ENCODE measurements around the gene LARP6. TPM values are rescaled to one million over a fixed set of nuclear protein-coding genes. Genes with fewer than 3 reads are reported as not detected.
"Not testable (repeated sequence)": the region's sequence is repeated elsewhere in the genome, so short reads cannot be mapped to it uniquely, and the experiment has no call there.

The LARP6 gene
- total and polyA plus RNA-seq, 2 of the 13 experiments (the other 11 are each of a cell fraction or from before 2014, with no cell fraction given) = 2.9 to 8.2 TPM

GRCh38 chr15:70806992-70807712, 46.8 kb downstream of the LARP6 start:
- BruUV-seq (replicated peaks) = no TSS peak
- DNase-seq (ENCODE audit: low spot score) = no peak
- Histone ChIP-seq H3K27ac (ENCODE audit: extremely low read length, insufficient read depth, low read length) (no peak overlapping the region), H3K79me2 (ENCODE audit: insufficient read depth, low read length) (no peaks in the 10 kb centered on the region), H3K4me3 (replicated peaks in 1 of 3; ENCODE audit: insufficient read depth in 1 of 3, low read depth in 2 of 3, low read length in 3 of 3) (no peak overlapping the region), H3K9me3 (ENCODE audit: low read length) (no peaks in the 10 kb centered on the region), H2AFZ (ENCODE audit: low read length) (no peak overlapping the region), H3K9ac (ENCODE audit: insufficient read depth, low read depth, low read length) (no peak overlapping the region), H3K4me2 (ENCODE audit: low read depth, low read length) (no peak overlapping the region; the same call in 1 of the 2 replicates), H3K4me1 (ENCODE audit: insufficient read depth, low read length) (peaks cover 16% of the 10 kb centered on the region; the same call in 1 of the 2 replicates), H3K27me3 (ENCODE audit: control insufficient read depth in 1 of 2, insufficient read depth in 2 of 2, low read length in 2 of 2) (peaks cover 0 to 28% of the 10 kb centered on the region in 2 experiments; a peak in 4 of 5 replicates), H4K20me1 (ENCODE audit: insufficient read depth, low read length) (no peaks in the 10 kb centered on the region), H3K36me3 (replicated peaks in 1 of 2; ENCODE audit: control insufficient read depth in 1 of 2, insufficient read depth in 2 of 2, low read length in 2 of 2) (no peaks in the 10 kb centered on the region)
- ChIA-PET POLR2A (no interaction called here), CTCF (ENCODE audit: low intra/inter-chr PET ratio, low total read pairs) (no interaction called here)
- intact Hi-C loops (cut with micrococcal nuclease; ENCODE audit: unreplicated experiment) (no loop called here), in situ Hi-C loops (cut with HindIII; ENCODE audit: extremely low pct_ligation_motif_present, low pct_unique_long_range_greater_than_20kb) (loop anchor here (5.0 kb wide), 1 partner anchor 125 kb away; no protein-coding TSS in a partner anchor)
- TF ChIP-seq, protein P1, sequence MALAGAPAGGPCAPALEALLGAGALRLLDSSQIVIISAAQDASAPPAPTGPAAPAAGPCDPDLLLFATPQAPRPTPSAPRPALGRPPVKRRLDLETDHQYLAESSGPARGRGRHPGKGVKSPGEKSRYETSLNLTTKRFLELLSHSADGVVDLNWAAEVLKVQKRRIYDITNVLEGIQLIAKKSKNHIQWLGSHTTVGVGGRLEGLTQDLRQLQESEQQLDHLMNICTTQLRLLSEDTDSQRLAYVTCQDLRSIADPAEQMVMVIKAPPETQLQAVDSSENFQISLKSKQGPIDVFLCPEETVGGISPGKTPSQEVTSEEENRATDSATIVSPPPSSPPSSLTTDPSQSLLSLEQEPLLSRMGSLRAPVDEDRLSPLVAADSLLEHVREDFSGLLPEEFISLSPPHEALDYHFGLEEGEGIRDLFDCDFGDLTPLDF (CRISPR knock-in tag; IDR thresholded peaks at IDR 0.05) = no peak
- TF ChIP-seq ZNF30 (CRISPR knock-in tag; IDR thresholded peaks at IDR 0.05) = no peak
- no peak for TF ChIP-seq ZNF629 (CRISPR knock-in tag; conservative IDR thresholded peaks at IDR 0.05)
- no peak for ATAC-seq
- no peak for FAIRE-seq
- 53% methylated on average over 9 of the region's 9 CpGs for WGBS (ENCODE audit: low lambda C conversion rate)

- H3K79me2 ChIP-seq (ENCODE audit: insufficient read depth, low read length); H4K20me1 ChIP-seq (ENCODE audit: insufficient read depth, low read length); POLR2A ChIA-PET; BruUV-seq (replicated peaks); H3K27ac ChIP-seq (ENCODE audit: extremely low read length, insufficient read depth, low read length); intact Hi-C loops (cut with micrococcal nuclease; ENCODE audit: unreplicated experiment); H3K4me3 ChIP-seq (replicated peaks in 1 of 3; ENCODE audit: insufficient read depth in 1 of 3, low read depth in 2 of 3, low read length in 3 of 3); CTCF ChIA-PET (ENCODE audit: low intra/inter-chr PET ratio, low total read pairs); FAIRE-seq; H3K4me2 ChIP-seq (ENCODE audit: low read depth, low read length); H2AFZ ChIP-seq (ENCODE audit: low read length); DNase-seq (ENCODE audit: low spot score); H3K9ac ChIP-seq (ENCODE audit: insufficient read depth, low read depth, low read length); H3K9me3 ChIP-seq (ENCODE audit: low read length); in situ Hi-C loops (cut with HindIII; ENCODE audit: extremely low pct_ligation_motif_present, low pct_unique_long_range_greater_than_20kb); ATAC-seq; H3K36me3 ChIP-seq (replicated peaks in 1 of 2; ENCODE audit: control insufficient read depth in 1 of 2, insufficient read depth in 2 of 2, low read length in 2 of 2): not testable (repeated sequence)
- Histone ChIP-seq H3K4me1 (ENCODE audit: insufficient read depth, low read length) (peaks cover 28% of the 10 kb centered on the region), H3K27me3 (ENCODE audit: control insufficient read depth in 1 of 2, insufficient read depth in 2 of 2, low read length in 2 of 2) (peaks cover 0 to 20% of the 10 kb centered on the region in 2 experiments; a peak in 4 of 5 replicates)
- 54% methylated on average over 9 of the region's 9 CpGs for WGBS (ENCODE audit: low lambda C conversion rate)
Measured at GRCh38 chr15:70804388-70804787, 49.6 kb downstream of the LARP6 start.
